Liver (tissue), 3 donors: ENCODE measurements around the gene RADX.

Experiments used
- CTCF ChIP-seq: fragments of 150-350 bp; IDR thresholded peaks from 2 replicates; pipeline ENCODE4 v1.5.1; 2017; ENCODE audit warnings: improper control_type of control experiment, low read depth, low read length; ENCODE audit not compliant: missing input control
- TAF1 ChIP-seq: conservative IDR thresholded peaks from 2 replicates; pipeline ENCODE4 v1.6.1; 2016; ENCODE audit warnings: antibody characterized with exemption, mild to moderate bottlenecking
- donor health status: healthy.
- donor health status: healthy.

- peak; percentile 69 for TF ChIP-seq TAF1
- TF ChIP-seq CTCF, result no peak
These were observed 115.0 kb downstream of the RADX start, which contains the start of gene RNF128 for GRCh38 chrX:106726485-106727437.
